ENCODE results near the gene TBC1D1.

Gene TBC1D1

GRCh38 chr4:37892641-37893040 is 1.8 kb downstream of the TBC1D1 start:
- no peak overlapping the region for H3K9ac ChIP-seq (ENCODE audit: low read depth, low read length)
- H3K4me3 ChIP-seq (ENCODE audit: low read depth, low read length): no peak overlapping the region
- peaks cover 44% of the 10 kb centered on the region for H3K27me3 ChIP-seq (ENCODE audit: control insufficient read depth, insufficient read depth, low read length)
- H3K4me1 ChIP-seq (ENCODE audit: control insufficient read depth, insufficient read depth, low read length): no peaks in the 10 kb centered on the region
- no peaks in the 10 kb centered on the region for H3K36me3 ChIP-seq (ENCODE audit: control insufficient read depth, insufficient read depth, low read length)
- H3K9me3 ChIP-seq (ENCODE audit: control insufficient read depth, insufficient read depth, low read length): no peaks in the 10 kb centered on the region

GRCh38 chr4:37893164-37893563 is 2.3 kb downstream of the TBC1D1 start:
- Histone ChIP-seq H3K9ac (ENCODE audit: low read depth, low read length) (no peak overlapping the region), H3K4me1 (ENCODE audit: control insufficient read depth, insufficient read depth, low read length) (no peaks in the 10 kb centered on the region), H3K36me3 (ENCODE audit: control insufficient read depth, insufficient read depth, low read length) (no peaks in the 10 kb centered on the region), H3K4me3 (ENCODE audit: low read depth, low read length) (no peak overlapping the region), H3K27me3 (ENCODE audit: control insufficient read depth, insufficient read depth, low read length) (peaks cover 39% of the 10 kb centered on the region), H3K9me3 (ENCODE audit: control insufficient read depth, insufficient read depth, low read length) (no peaks in the 10 kb centered on the region)

- Histone ChIP-seq H3K27me3 (ENCODE audit: control insufficient read depth, insufficient read depth, low read length) (peaks cover 18% of the 10 kb centered on the region), H3K9ac (ENCODE audit: low read depth, low read length) (no peak overlapping the region), H3K36me3 (ENCODE audit: control insufficient read depth, insufficient read depth, low read length) (no peaks in the 10 kb centered on the region), H3K4me3 (ENCODE audit: low read depth, low read length) (no peak overlapping the region), H3K4me1 (ENCODE audit: control insufficient read depth, insufficient read depth, low read length) (no peaks in the 10 kb centered on the region), H3K9me3 (ENCODE audit: control insufficient read depth, insufficient read depth, low read length) (no peaks in the 10 kb centered on the region)
Measured at GRCh38 chr4:37895271-37895670, 4.4 kb downstream of the TBC1D1 start.

- H3K9ac ChIP-seq (ENCODE audit: low read depth, low read length): no peak overlapping the region
- H3K36me3 ChIP-seq (ENCODE audit: control insufficient read depth, insufficient read depth, low read length): no peaks in the 10 kb centered on the region
- no peaks in the 10 kb centered on the region for H3K4me1 ChIP-seq (ENCODE audit: control insufficient read depth, insufficient read depth, low read length)
- peaks cover 15% of the 10 kb centered on the region for H3K27me3 ChIP-seq (ENCODE audit: control insufficient read depth, insufficient read depth, low read length)
- no peaks in the 10 kb centered on the region for H3K9me3 ChIP-seq (ENCODE audit: control insufficient read depth, insufficient read depth, low read length)
- H3K4me3 ChIP-seq (ENCODE audit: low read depth, low read length): no peak overlapping the region
Measured at GRCh38 chr4:37896206-37896860, 5.4 kb downstream of the TBC1D1 start.

GRCh38 chr4:37902212-37902611 is 11.3 kb downstream of the TBC1D1 start:
- peaks cover 3% of the 10 kb centered on the region for H3K4me1 ChIP-seq (ENCODE audit: control insufficient read depth, insufficient read depth, low read length)
- H3K27me3 ChIP-seq (ENCODE audit: control insufficient read depth, insufficient read depth, low read length): no peaks in the 10 kb centered on the region

GRCh38 chr4:37902738-37903693 is 12.1 kb downstream of the TBC1D1 start:
- H3K9me3 ChIP-seq (ENCODE audit: control insufficient read depth, insufficient read depth, low read length): no peaks in the 10 kb centered on the region
- H3K36me3 ChIP-seq (ENCODE audit: control insufficient read depth, insufficient read depth, low read length): no peaks in the 10 kb centered on the region
- peaks cover 3% of the 10 kb centered on the region for H3K4me1 ChIP-seq (ENCODE audit: control insufficient read depth, insufficient read depth, low read length)
- no peak overlapping the region for H3K9ac ChIP-seq (ENCODE audit: low read depth, low read length)
- H3K4me3 ChIP-seq (ENCODE audit: low read depth, low read length): no peak overlapping the region
- no peaks in the 10 kb centered on the region for H3K27me3 ChIP-seq (ENCODE audit: control insufficient read depth, insufficient read depth, low read length)

More at GRCh38 chr4:37902212-37902611, 11.3 kb downstream of the TBC1D1 start:
- H3K36me3 ChIP-seq (ENCODE audit: control insufficient read depth, insufficient read depth, low read length): no peaks in the 10 kb centered on the region
- H3K9me3 ChIP-seq (ENCODE audit: control insufficient read depth, insufficient read depth, low read length): no peaks in the 10 kb centered on the region
- no peak overlapping the region for H3K9ac ChIP-seq (ENCODE audit: low read depth, low read length)
- no peak overlapping the region for H3K4me3 ChIP-seq (ENCODE audit: low read depth, low read length)

- peaks cover 7% of the 10 kb centered on the region for H3K4me1 ChIP-seq (ENCODE audit: control insufficient read depth, insufficient read depth, low read length)
- H3K4me3 ChIP-seq (ENCODE audit: low read depth, low read length): no peak overlapping the region
- H3K9ac ChIP-seq (ENCODE audit: low read depth, low read length): no peak overlapping the region
- H3K36me3 ChIP-seq (ENCODE audit: control insufficient read depth, insufficient read depth, low read length): no peaks in the 10 kb centered on the region
- H3K9me3 ChIP-seq (ENCODE audit: control insufficient read depth, insufficient read depth, low read length): no peaks in the 10 kb centered on the region
- H3K27me3 ChIP-seq (ENCODE audit: control insufficient read depth, insufficient read depth, low read length): no peaks in the 10 kb centered on the region
Measured at GRCh38 chr4:37903901-37904300, 13.0 kb downstream of the TBC1D1 start.

GRCh38 chr4:37904824-37905223 is 13.9 kb downstream of the TBC1D1 start:
- H3K9me3 ChIP-seq (ENCODE audit: control insufficient read depth, insufficient read depth, low read length): no peaks in the 10 kb centered on the region
- H3K4me1 ChIP-seq (ENCODE audit: control insufficient read depth, insufficient read depth, low read length): peaks cover 12% of the 10 kb centered on the region
- no peak overlapping the region for H3K4me3 ChIP-seq (ENCODE audit: low read depth, low read length)
- H3K27me3 ChIP-seq (ENCODE audit: control insufficient read depth, insufficient read depth, low read length): no peaks in the 10 kb centered on the region
- no peak overlapping the region for H3K9ac ChIP-seq (ENCODE audit: low read depth, low read length)
- H3K36me3 ChIP-seq (ENCODE audit: control insufficient read depth, insufficient read depth, low read length): no peaks in the 10 kb centered on the region

- Histone ChIP-seq H3K4me3 (ENCODE audit: low read depth, low read length) (no peak overlapping the region), H3K9me3 (ENCODE audit: control insufficient read depth, insufficient read depth, low read length) (no peaks in the 10 kb centered on the region), H3K27me3 (ENCODE audit: control insufficient read depth, insufficient read depth, low read length) (no peaks in the 10 kb centered on the region), H3K9ac (ENCODE audit: low read depth, low read length) (no peak overlapping the region), H3K36me3 (ENCODE audit: control insufficient read depth, insufficient read depth, low read length) (no peaks in the 10 kb centered on the region), H3K4me1 (ENCODE audit: control insufficient read depth, insufficient read depth, low read length) (peaks cover 12% of the 10 kb centered on the region)
Measured at GRCh38 chr4:37905533-37906169, 14.8 kb downstream of the TBC1D1 start.

- Histone ChIP-seq H3K9me3 (ENCODE audit: control insufficient read depth, insufficient read depth, low read length) (no peaks in the 10 kb centered on the region), H3K27me3 (ENCODE audit: control insufficient read depth, insufficient read depth, low read length) (no peaks in the 10 kb centered on the region), H3K36me3 (ENCODE audit: control insufficient read depth, insufficient read depth, low read length) (no peaks in the 10 kb centered on the region), H3K9ac (ENCODE audit: low read depth, low read length) (no peak overlapping the region), H3K4me1 (ENCODE audit: control insufficient read depth, insufficient read depth, low read length) (peaks cover 9% of the 10 kb centered on the region), H3K4me3 (ENCODE audit: low read depth, low read length) (no peak overlapping the region)
Measured at GRCh38 chr4:37908488-37909331, 17.8 kb downstream of the TBC1D1 start.

Measured in iPS-15b (cell line).